HG02798 (cell line): ENCODE data around the gene MCU.
"Not testable (repeated sequence)": the region's sequence is repeated elsewhere in the genome, so short reads cannot be mapped to it uniquely, and the experiment has no call there.

Experiments used
- ATAC-seq: cut with Tn5 transposase; IDR thresholded peaks from one replicate; pipeline ENCODE4 v1.9.1; 2021; ENCODE audit warnings: mild to moderate bottlenecking; ENCODE audit not compliant: unreplicated experiment, poor library complexity

Gene MCU

DNA sequence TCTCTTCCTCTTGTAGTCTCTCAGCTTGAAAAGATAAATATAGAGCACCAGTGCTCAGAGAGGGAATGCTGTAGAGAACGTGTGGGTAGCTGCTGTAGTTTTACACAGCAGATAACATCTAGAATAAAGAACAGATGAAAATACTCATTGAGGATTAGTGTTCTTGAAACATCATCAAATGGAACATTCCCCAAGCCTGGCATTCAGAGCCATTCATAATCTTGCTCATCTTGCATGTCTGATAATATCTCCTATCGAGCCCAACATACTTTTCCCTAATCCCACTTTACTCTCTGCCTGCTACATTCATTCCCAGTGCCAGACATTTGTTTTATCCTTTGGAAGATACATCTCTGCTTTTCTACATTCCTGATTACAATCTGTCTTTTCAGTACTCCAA is 35.2 kb downstream of the MCU start:
- ATAC-seq: no peak

DNA sequence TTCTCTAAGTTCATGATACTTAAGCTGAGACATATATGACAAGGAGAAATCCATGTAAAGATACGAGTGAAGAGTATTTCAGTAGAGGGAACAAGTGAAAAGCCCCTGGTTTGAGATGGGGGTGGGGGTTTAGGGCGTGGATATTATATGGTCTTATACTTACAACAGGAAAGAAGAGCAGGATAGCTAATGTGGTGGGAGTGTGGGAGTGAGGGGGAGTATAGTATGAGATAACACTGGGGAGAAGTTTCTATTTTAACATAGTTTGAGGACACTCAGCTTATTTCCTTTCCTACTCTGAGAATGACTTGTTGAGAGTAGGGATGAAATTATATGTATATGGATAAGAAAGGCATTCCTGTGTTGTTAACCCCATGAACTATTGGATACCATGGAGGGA is 36.5 kb downstream of the MCU start:
- ATAC-seq: no peak

DNA sequence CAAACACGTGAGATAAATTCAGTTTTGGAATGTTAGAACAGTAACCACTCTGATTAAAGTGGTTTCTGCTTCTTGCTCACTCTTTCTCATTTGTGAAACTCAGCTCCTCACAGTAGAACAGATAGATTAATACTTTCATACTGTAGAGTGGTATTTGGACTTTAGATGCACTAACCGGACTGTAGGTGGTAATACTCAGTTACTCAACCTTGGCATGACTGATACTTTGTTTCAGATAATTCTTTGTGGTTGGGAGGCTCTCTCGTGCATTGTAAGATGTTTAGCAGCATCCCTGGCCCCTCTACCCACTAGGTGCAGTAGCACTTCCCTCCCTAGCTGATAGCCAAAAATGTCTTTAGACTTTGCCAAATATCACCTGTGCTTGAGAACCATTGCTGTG is 37.6 kb downstream of the MCU start:
- peak; percentile 70 for ATAC-seq

DNA sequence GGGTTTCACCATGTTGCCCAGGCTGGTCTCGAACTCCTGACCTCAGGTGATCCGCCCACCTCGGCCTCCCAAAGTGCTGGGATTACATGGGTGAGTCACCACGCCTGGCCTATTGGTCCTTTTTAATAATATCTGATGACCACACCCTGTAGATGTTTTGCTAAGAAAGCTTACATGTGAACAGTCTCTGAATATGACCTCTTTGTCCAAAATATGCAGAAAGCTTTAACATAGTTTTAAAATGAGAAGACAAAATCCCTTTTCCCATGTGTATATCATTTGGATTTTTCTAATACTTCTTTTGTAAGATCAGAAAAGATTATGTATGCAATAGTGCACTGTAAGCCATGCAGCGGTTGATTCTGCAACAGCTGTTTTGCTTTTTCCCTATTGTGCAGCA is 38.5 kb downstream of the MCU start:
- no peak for ATAC-seq

DNA sequence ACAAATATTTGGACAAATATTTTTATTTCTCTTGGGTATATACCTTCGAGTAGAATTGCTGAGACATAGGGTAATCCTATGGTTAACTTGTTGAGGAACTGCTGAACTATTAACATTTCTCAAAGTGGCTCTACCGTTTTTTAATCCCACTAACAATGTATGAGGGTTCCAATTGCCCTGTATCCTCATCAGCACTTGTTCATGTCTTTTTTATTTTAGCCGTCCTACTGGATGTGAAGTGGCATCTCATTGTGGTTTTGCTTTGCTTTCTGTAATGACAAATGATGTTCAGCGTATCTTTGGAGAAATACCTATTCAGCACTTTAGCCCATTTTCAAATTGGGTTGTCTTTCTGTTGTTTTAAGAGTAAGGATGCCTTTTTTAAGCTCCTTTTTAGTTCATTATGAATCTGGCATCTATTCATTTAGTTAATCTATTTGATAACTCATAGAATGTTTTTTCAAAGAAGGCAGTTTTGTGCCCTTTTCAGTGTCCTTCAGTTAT is 40.0 kb downstream of the MCU start:
- no peak for ATAC-seq

DNA sequence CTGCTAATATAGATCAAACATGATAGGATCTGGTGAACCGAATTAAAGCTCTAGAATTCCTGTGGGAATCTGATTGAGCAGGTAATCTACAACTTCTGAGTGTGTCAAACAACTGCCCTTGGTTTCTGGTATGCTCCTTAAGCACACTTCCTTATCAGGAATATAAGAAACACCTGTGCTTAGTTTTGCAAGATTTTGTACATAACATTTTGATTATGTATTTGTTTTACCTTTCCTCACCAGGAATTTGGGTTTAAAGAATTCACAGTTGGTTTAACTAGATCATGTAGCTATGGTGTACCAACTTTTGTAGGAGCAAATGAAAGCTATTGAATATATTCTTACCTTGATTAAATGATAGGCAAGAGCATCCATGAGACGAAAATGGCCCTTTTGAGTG is 40.6 kb downstream of the MCU start:
- ATAC-seq: no peak

DNA sequence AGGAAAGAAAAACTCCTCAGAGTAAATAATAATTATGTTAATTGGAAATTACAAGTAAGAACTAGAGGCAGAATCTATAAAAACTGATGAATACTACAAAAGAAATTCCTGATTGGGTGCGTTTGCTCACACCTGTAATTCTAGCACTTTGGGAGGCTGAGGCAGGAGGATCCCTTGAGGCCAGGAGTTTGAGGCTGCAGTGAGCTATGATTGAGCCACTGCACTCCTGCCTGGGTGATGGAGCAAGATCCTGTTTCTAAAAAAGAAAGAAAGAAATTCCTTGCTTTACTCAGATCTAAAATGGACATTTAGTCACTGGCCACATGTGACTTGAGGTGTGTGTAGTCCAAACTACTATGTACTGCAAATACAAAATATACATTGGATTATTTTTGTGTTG is 42.0 kb downstream of the MCU start:
- no peak for ATAC-seq

DNA sequence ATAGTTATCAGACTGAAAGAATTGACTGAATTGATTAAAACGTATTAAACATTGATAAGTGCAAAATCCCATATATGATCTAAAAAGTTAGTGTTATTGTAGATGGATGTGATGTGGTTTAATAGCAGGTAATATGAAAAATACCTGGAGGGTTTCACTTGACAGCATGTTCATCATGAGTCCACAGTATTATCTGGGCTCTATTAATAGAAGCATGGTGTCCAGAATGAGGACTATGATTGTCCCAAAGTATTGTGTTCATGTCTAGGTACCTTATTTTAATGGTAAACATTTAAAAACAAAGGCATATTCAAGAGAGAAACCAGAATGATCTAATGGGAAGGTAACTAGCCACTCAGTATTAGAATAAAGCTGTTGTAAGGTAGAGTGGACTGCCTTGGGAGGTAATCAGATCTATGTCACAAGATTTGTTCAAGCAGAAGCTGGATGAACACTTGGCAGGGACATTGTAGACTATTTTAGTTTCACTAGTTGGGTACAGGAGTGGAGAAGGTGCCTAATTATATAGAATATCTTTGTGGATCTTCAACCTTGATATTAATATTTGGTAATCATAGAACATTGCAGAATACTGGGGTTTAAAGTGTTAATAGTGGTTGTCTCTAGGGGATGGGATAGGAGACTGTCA is 43.5 kb downstream of the MCU start:
- ATAC-seq: no peak

DNA sequence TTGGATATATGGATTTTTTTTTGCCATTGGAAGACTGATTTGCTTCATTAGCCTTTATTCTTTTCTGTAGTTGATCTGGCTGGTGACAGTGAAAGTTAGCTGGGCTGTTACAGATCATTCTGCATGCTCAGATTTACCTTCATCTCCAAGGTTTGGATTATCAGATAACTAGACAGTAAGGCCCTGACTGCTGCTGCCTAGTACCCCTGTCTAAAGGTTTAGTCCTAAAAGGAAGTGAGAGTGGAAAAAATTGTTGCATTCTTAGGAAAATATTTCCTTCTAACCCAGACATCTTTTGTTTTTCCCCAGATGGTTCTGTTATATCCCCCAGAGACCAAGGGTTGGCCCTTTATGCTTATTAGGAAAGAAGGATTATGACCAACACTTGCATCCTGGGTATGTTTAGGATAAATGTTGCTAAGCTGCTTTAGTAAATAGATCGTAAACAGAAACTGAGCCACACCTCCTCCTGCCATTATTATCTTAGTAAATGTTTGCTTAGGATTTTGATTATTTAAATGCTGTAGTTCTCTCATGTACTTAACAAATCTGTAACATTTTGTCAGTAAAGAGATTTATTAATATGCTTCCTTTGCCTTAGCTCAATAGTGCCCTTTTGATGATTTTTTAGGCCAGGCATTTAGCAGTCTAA is 44.4 kb downstream of the MCU start:
- ATAC-seq: no peak

DNA sequence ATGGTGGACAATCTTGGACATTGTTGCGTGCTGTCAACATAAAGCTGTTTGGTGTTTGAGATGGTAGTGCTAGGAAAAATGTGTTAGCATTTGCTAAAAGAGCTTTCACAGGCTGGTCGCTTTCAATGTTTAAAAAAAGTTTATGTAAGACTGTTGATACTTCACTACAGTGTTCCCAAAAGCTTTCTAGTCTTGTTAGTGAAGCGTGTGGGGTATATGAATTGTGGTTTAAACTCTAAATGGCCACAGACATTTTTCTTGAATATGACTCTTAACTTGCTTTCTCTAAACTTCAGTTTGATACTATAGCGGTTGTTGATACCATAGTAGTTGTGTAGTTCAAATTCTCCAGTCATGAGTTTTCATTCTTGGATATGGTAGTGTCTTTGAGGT is 44.9 kb downstream of the MCU start:
- no peak for ATAC-seq

DNA sequence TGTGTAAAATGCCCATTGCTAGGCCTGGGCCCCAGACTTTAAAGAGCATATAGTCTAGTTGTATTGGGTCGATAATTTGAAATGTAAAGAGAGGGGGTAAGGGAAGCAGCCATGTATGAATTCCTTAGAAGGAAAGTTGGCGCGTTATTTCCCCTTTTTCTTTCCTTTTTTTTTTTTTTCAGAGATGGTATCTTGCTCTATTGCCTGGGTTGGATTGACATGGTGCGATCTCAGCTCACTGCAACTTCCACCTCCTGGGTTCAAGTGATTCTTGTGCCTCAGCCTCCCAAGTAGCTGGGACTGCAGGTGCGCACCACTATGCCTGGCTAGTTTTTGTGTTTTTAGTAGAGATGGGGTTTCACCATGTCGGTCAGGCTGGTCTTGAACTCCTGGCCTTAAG is 45.4 kb downstream of the MCU start:
- not testable (repeated sequence) for ATAC-seq

DNA sequence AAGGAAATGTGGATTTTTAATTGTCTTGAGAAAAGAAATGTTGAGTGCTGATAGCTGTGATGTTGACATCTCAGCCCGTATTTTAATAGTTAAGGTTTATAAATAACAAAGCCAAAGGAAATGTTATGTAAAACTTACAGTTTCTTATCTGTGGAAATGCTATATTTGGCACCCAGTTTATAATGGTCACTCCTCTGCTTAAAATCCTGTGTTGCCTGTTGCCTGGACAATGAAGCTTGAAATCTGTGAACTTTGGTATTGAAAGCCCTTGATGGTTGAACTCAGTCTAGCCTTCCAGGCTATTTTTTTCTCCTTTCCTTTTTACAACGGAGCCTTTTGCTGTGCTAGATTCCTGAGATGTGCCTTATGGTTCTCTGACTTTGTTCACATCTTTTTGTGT is 46.5 kb downstream of the MCU start:
- ATAC-seq: no peak

DNA sequence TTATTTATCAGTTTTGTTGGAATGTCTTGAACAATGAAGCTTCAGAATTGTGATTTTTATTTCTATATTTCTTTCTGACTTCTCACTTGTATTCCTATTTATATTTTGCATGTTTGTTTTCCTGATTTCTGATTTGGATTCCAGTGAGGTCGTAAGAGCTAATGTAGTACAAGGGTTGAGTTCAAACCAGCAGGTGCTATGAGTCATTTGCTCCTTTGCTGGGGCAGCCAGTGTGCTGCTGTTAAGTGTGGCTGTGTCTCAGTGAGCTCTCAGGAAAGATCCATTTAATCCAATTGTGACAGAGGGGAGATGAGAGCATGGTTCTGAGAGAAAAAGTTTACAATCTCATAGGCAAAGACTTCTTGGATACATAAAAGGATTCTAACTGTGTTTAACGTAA is 48.6 kb downstream of the MCU start:
- no peak for ATAC-seq

DNA sequence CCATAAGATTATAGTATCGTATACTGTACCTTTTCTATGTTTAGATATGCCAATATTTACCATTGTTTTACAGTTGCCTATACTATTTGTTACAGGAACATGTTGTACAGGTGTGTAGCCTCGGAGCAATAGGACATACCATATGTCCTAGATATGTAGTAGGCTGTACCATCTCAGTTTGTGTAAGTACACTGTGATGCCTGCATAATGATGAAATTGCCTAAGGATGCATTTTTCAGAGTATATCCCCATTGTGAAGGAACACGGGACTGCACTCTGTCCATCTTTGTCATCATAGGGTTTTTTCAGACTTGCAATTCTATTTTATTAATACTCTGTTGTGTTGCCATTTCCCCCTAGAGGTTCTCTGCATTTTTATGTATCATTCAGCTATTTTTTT is 50.1 kb downstream of the MCU start:
- no peak for ATAC-seq

DNA sequence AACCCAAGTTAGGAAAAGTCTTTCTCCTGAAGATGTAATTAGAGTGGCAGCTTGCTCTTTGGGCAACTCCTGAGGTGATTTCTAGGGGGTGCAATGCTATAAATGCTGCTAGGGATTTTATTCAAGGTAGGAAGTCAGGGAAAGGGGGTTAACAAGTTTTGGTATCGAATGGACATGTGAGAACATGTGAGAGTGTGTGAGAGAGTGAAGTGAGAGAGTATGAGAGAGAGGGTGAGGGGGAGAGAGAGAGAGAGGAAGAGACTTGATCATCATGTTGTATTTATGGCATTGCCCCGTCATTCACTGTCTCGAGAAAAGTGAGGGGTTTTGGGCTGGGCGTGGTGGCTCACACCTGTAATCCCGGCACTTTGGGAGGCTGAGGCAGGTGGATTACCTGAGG is 50.9 kb downstream of the MCU start:
- no peak for ATAC-seq

DNA sequence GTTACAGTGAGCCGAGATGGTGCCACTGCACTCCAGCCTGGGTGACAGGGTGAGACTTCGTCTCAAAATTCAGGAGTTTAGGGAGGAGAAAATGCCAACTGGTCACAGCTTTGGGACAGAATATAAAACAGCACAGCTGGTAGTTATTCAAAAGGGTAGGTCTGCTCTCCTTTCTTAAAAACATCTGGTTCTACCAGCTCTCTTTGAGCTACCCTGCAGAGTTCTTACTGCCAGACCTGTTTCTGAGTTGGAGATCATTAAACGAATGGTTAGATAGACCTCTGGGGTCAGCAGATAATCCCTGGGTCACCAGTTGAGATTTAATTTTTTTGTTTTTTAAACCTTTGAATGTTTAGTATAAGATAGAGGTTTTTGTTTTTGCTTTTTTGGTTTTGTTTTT is 52.6 kb downstream of the MCU start:
- no peak for ATAC-seq

DNA sequence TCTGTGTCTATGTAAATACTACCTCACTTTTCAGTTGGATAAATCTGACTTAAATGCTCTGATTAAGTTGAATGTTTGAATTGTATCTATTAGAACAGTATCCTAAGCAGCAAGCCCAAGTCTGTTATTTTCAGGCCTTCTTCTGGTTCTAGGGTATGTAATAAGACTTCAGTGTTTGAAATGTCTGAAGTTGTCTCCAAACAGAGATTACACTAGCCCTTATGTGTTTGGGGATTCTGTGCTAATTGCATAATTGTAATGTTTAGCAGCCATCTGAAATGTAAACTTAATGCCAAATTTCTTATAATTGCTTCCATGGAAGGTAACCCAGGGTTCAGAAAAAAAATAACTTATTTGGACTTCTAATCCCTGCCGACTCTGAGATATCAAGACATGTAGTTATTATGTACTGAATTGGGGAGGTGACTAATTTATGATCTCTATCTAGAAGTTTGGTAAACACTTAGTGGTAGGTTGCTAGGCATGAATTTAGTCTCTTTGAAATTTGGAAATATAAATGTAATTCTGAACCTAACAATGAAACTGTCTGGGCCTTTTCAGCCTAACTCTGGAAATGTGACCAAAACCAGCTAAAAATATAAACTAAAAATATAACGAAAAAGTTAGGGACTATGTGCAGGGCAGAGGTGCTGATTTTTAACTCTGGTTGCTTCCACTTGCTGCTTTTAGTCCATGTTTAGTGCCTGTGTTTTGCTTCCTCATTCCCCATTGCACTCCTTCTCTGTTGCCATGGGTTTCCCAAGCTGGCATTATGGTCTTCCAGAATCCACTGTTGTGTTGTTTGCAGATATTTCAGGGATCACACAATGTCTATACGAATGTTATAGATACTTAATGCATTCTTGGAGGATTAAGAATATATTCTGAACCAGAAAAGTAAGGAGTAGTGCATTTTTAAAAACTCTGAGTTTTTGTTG is 54.8 kb downstream of the MCU start:
- no peak for ATAC-seq

DNA sequence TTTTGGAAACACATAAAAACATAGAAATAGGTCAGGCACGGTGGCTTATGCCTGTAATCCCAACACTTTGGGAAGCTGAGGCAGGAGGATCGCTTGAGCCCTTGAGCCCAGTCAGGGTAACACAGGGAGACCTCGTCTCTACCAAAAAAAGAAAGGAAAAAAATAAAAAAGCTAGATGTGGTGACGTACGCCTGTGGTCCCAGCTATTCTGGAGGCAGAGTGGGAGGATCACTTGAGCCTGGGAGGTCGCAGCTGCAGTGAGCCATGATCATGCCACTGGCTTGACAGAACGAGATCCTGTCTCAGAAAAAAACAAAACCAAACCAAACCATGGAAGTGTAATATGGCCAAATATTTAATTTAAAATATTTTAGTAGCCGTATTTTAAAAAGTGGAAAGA is 55.6 kb downstream of the MCU start:
- no peak for ATAC-seq

DNA sequence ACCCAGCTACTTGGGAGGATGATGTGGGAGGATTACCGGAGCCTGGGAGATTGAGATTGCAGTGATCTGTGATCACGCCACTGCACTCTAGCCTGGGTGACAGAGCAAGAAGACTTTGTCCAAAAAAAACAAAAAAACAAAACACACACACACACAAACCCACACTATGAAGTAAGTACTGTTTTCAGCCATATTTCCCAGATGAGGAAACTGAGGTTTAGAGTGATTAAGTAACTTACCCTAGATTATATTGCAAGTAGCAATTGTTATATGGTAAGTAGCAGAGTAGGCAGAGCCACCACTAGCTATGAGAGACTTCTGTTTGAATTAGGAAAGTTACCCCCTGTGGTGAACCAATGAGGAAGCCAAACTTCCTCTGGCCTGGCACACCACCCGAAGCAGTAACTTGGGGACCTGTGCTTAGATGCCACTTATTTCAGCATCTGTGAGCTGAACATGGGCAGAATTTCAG is 61.9 kb downstream of the MCU start:
- no peak for ATAC-seq

DNA sequence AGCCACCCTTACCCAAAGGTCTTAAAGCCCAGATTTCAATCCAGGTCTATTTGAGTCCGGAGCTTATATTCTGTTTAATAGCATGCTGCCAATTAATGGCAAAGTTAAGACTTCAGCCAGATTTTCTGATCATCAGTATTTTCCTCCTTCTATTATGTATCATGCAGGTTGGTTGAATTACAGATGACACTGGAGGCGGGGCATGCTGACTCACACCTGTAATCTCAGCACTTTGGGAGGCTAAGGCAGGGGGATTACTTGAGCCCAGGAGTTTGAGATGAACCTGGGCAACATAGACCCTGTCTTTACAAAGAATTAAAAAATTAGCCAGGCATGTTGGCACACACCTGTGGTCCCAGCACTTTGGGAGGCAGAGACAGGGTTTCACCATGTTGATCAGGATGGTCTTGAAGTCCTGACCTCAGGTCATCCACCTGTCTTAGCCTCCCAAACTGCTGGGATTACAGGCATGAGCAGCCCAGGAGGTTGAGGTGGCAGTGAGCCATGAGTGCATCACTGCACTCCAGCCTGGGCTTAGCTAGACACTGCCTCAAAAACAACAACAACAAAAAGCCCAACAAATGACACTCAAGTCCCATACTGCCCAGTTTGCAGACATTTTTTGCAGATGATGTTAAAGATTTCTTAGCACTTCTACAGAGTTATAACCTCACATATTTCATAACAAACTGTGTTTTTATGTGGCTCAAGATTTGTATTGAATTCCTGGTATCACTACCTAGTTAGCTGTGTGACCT is 62.5 kb downstream of the MCU start:
- ATAC-seq: no peak
